GM21360 (cell line): ENCODE results near the gene PKHD1.

ENCODE experiments used
- ATAC-seq: cut with Tn5 transposase; IDR thresholded peaks from one replicate; pipeline ENCODE4 v1.9.1; 2021; ENCODE audit warnings: mild to moderate bottlenecking, moderate library complexity; ENCODE audit not compliant: unreplicated experiment

PKHD1 gene

DNA sequence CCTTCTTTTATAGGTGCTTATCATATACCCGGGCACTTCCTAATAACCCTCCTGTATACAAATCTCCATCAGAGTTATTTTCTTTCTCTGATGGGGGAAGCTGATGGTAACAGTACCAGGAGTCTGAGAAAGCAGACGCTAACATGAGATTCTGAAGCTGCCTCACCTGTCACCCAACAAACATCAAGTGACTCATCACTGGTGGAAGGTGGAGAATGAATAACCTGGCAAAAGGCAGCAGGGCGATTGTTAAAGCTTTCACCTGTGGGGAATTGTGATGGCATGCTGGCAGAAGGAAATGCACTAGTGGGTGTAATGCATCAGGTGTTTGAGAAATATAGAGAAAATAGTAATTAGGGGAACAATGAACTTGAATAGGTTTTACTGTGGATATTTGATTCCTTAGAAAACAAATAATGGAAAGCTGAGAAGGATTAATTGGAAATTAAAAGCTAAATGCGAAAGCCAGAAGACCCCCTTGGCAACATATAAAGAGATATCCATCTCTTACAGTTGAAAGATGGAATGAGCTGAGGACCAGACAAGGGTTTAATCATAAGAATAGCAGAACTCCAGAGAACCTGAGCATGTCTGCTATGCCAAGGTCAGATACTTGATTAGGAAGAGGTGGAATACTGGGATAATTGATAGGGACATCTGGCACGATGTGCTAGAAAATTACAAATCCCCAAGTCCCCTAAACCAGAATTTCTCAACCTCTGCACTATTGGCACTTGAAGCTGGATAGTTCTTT lies 517.1 kb downstream of the PKHD1 start:
- ATAC-seq, result no peak

DNA sequence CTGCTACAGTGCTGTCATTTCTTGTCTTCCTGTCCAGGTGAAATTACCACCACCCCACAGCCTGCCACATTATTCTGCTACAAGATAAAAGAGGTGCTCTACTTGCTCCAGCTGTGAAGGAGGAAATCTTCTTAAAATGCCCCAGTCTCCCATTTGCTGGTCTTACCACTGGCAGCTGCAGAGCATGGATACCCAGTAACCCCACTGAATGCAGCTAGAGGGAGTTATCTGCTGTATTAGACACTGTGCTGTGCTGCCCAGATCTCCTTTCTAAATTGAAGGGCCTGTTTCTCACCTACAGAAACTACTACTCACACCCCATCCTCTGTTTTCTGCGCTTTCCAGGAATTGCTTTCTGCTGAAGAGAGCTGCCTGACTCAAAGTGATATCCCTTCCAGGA lies 517.8 kb downstream of the PKHD1 start:
- ATAC-seq, result no peak

- ATAC-seq, result no peak
Observed at GRCh38 chr6:51568771-51569170, 518.6 kb downstream of the PKHD1 start.

DNA sequence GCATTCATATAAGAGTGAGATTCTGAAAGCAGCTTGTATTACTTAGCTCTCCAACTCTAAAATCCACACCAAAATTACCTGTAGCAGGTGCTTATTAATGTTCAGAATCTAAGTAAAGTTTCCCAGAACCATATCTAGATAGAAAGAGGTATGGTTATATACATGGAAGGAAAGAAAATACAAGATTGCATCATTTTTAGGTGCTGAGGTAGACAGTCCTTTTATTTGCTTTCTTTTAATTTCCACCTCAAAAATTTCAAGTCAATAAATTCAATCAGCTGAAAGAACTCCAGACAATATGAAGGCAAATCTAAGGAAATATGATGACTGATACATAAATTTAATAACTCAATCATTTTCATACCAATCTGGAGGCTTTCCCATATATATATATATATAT lies 521.9 kb downstream of the PKHD1 start:
- ATAC-seq, result no peak
